Chondrocyte (in vitro differentiated cells): ENCODE measurements around the gene SHISAL2A. TPM values are rescaled to one million over a fixed set of nuclear protein-coding genes. Genes with fewer than 3 reads are reported as not detected.

ENCODE experiments used
- DNase-seq: peaks from one replicate; pipeline ENCODE4 v3.0.0; 2021; ENCODE audit warnings: mixed read lengths, low spot score
- H3K27ac Mint-ChIP-seq: one replicate; pipeline ENCODE4 v1.8.0; 2021; ENCODE audit warnings: mild to moderate bottlenecking, moderate library complexity, mixed read lengths; ENCODE audit not compliant: unreplicated experiment
- H3K27me3 Mint-ChIP-seq: 2 replicates; pipeline ENCODE4 v1.8.0; 2021; ENCODE audit warnings: low read depth, mixed read lengths
- H3K36me3 Mint-ChIP-seq: 2 replicates; pipeline ENCODE4 v1.8.0; 2021; ENCODE audit warnings: low read depth, mixed read lengths
- H3K4me1 Mint-ChIP-seq: 2 replicates; pipeline ENCODE4 v1.8.0; 2021; ENCODE audit warnings: low read depth, mild to moderate bottlenecking, mixed read lengths
- H3K4me3 Mint-ChIP-seq: one replicate; pipeline ENCODE4 v1.8.0; 2021; ENCODE audit warnings: mild to moderate bottlenecking, moderate library complexity, mixed read lengths; ENCODE audit not compliant: unreplicated experiment
- H3K9me3 Mint-ChIP-seq: 2 replicates; pipeline ENCODE4 v1.8.0; 2021; ENCODE audit warnings: low read depth, mixed read lengths
- total RNA-seq: library from RNA; stranded (reverse); gene quantifications from 3 replicates; pipeline ENCODE4 v1.2.1, GENCODE V29; 2021
- TF ChIP-seq, protein P1 (sequence below): fragments of 200-600 bp; sonication (generic); IDR thresholded peaks from 2 replicates; pipeline ENCODE4 v1.5.0; 2021; ENCODE audit warnings: antibody characterized with exemption, mild to moderate bottlenecking, moderate library complexity

The SHISAL2A gene
- total RNA-seq, 1 donor from 2014 or later: not detected

DNA sequence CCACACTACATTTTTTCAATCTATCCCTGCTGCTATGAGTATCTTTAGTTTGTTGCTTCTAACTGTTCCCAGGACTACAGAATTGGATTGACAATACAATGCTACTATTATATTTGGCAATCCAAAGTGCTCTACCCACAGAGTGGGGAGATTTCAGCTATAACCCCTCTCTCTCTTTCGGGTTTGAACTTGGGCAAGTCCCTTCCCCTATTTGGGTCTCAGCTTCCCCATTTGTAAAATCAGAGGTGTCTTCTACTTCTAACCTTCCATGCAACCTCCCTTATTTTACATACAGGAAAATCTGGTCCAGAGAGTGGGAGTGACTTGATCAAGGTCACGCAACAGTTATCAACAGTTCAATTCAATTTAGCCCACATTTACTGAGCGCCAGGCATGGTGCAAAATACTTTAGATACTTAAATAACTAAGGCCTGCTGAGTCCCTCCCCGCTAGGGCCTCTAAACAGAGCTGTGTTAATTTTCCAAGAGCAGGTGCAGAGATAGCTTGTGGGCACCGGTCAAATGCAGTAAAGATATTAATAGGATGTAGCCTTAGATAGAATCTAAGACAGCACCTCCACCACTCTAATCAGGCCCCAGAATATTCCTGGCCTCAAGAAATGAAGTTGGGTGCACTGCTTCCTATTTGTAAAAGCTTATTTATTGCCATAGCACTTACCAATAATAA, 40.2 kb upstream of the SHISAL2A start:
- peak overlapping the region; percentile 61 for H3K27ac Mint-ChIP-seq
- no peak for DNase-seq
- no peak overlapping the region for H3K4me3 Mint-ChIP-seq
- TF ChIP-seq, protein P1, sequence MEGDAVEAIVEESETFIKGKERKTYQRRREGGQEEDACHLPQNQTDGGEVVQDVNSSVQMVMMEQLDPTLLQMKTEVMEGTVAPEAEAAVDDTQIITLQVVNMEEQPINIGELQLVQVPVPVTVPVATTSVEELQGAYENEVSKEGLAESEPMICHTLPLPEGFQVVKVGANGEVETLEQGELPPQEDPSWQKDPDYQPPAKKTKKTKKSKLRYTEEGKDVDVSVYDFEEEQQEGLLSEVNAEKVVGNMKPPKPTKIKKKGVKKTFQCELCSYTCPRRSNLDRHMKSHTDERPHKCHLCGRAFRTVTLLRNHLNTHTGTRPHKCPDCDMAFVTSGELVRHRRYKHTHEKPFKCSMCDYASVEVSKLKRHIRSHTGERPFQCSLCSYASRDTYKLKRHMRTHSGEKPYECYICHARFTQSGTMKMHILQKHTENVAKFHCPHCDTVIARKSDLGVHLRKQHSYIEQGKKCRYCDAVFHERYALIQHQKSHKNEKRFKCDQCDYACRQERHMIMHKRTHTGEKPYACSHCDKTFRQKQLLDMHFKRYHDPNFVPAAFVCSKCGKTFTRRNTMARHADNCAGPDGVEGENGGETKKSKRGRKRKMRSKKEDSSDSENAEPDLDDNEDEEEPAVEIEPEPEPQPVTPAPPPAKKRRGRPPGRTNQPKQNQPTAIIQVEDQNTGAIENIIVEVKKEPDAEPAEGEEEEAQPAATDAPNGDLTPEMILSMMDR: no peak
- H3K9me3 Mint-ChIP-seq: no peaks in the 10 kb centered on the region
- no peaks in the 10 kb centered on the region for H3K27me3 Mint-ChIP-seq
- peaks cover 15% of the 10 kb centered on the region for H3K4me1 Mint-ChIP-seq
- H3K36me3 Mint-ChIP-seq: no peaks in the 10 kb centered on the region

GRCh38 chr1:52593495-52593894, 39.5 kb upstream of the SHISAL2A start:
- DNase-seq: no peak
- H3K4me3 Mint-ChIP-seq: no peak overlapping the region
- no peaks in the 10 kb centered on the region for H3K9me3 Mint-ChIP-seq
- no peaks in the 10 kb centered on the region for H3K27me3 Mint-ChIP-seq
- no peak overlapping the region for H3K27ac Mint-ChIP-seq
- H3K36me3 Mint-ChIP-seq: no peaks in the 10 kb centered on the region
- TF ChIP-seq, protein P1: no peak
- peaks cover 15% of the 10 kb centered on the region for H3K4me1 Mint-ChIP-seq

DNA sequence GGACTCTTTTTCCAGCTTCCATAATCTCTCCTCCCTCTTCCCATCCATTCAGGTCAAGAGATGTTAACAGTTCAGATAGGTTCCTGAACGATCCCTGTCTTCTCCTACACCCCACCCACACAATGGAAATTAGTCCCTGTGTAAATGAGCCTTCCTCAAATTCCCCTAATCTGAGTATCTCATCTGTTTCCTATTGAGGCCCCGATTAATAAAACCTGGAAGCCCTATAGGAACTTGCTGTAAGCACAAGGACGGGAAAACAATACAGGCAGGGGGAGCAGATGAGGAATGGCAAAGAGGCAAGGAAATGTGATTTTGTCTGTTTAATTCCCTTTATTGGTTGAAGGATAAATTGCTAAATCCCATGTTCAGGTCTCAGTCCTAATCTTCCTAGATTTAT, 37.9 kb upstream of the SHISAL2A start:
- TF ChIP-seq, protein P1: no peak

GRCh38 chr1:52597912-52598311, 35.1 kb upstream of the SHISAL2A start:
- peaks cover 14% of the 10 kb centered on the region for H3K4me1 Mint-ChIP-seq
- no peak overlapping the region for H3K4me3 Mint-ChIP-seq
- TF ChIP-seq, protein P1: no peak
- no peaks in the 10 kb centered on the region for H3K27me3 Mint-ChIP-seq
- no peaks in the 10 kb centered on the region for H3K36me3 Mint-ChIP-seq
- H3K9me3 Mint-ChIP-seq: no peaks in the 10 kb centered on the region
- DNase-seq: no peak
- H3K27ac Mint-ChIP-seq: no peak overlapping the region

More for the DNA sequence above, 37.9 kb upstream of the SHISAL2A start:
- no peak for DNase-seq
- no peak overlapping the region for H3K27ac Mint-ChIP-seq
- H3K27me3 Mint-ChIP-seq: no peaks in the 10 kb centered on the region
- no peaks in the 10 kb centered on the region for H3K36me3 Mint-ChIP-seq
- no peak overlapping the region for H3K4me3 Mint-ChIP-seq
- H3K9me3 Mint-ChIP-seq: no peaks in the 10 kb centered on the region
- H3K4me1 Mint-ChIP-seq: peaks cover 15% of the 10 kb centered on the region

DNA sequence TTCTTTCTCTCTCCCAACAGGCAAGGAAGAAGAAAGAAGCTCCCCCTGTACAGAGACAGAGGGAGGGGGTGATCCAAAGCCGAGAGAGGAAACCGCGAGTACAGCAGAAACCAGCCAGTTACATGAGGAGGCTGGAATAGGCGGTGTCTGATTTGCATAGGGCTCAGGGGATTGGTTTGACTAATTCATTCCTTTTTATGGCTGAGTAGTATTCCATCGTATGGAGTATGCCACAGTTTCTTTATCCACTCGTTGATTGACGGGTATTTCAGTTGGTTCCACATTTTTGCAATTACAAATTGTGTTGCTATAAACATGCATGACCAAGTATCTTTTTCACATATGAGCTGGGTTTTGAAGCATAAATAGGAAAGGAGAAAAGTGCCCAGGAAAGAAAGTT, 34.2 kb upstream of the SHISAL2A start:
- peaks cover 17% of the 10 kb centered on the region for H3K4me1 Mint-ChIP-seq
- H3K4me3 Mint-ChIP-seq: no peak overlapping the region
- TF ChIP-seq, protein P1: no peak
- no peaks in the 10 kb centered on the region for H3K36me3 Mint-ChIP-seq
- H3K27ac Mint-ChIP-seq: no peak overlapping the region
- no peaks in the 10 kb centered on the region for H3K9me3 Mint-ChIP-seq
- no peaks in the 10 kb centered on the region for H3K27me3 Mint-ChIP-seq
- DNase-seq: no peak
